Spleen (tissue), 11 donors: ENCODE data around the gene DCST2. TPM values are rescaled to one million over a fixed set of nuclear protein-coding genes. Genes with fewer than 3 reads are reported as not detected.

Experiments
- DNase-seq: peaks from one replicate; pipeline ENCODE4 v3.0.0-alpha.2; 2020
- H3K27ac ChIP-seq, 8 donors: fragments of 200-600 bp; sonication (generic) in 7 of 8; 1 replicate in 4 of 8; 2 replicates in 4 of 8; pipeline versions ENCODE4 v1.5.0 to v1.8.0; 2016 to 2021; ENCODE audit warnings: inconsistent platforms in 4 of 8, mild to moderate bottlenecking in 4 of 8, moderate library complexity in 1 of 8
- H3K27me3 ChIP-seq, 7 donors: fragments of 200-600 bp; sonication (generic) in 6 of 7; replicated peaks in 1 of 7; 1 replicate in 4 of 7; 2 replicates in 3 of 7; pipeline versions ENCODE4 v1.5.0 to v1.8.0; 2016 to 2021; ENCODE audit warnings: inconsistent platforms in 3 of 7, mild to moderate bottlenecking in 1 of 7
- H3K36me3 ChIP-seq, 6 donors: fragments of 200-600 bp; sonication (generic) in 5 of 6; 1 replicate in 4 of 6; 2 replicates in 2 of 6; pipeline versions ENCODE4 v1.5.0 to v1.8.0; 2016 to 2021; ENCODE audit warnings: inconsistent platforms in 2 of 6
- H3K4me1 ChIP-seq, 6 donors: fragments of 200-600 bp; sonication (generic) in 5 of 6; 1 replicate in 3 of 6; 2 replicates in 3 of 6; pipeline versions ENCODE4 v1.5.0 to v1.8.0; 2016 to 2021; ENCODE audit warnings: inconsistent platforms in 3 of 6
- H3K4me3 ChIP-seq, 8 donors: fragments of 200-600 bp; sonication (generic) in 7 of 8; 1 replicate in 4 of 8; 2 replicates in 4 of 8; pipeline versions ENCODE4 v1.5.0 to v1.8.0; 2016 to 2021; ENCODE audit warnings: inconsistent platforms in 4 of 8, mild to moderate bottlenecking in 4 of 8, moderate library complexity in 2 of 8
- H3K9me3 ChIP-seq, 8 donors: fragments of 200-600 bp; sonication (generic) in 7 of 8; 1 replicate in 4 of 8; 2 replicates in 4 of 8; pipeline versions ENCODE4 v1.5.0 to v1.8.0; 2016 to 2021; ENCODE audit warnings: inconsistent platforms in 4 of 8
- CTCF ChIP-seq, 11 experiments: fragments of 200-600 bp in 7 of 11; fragments of 450-650 bp in 4 of 11; sonication (generic) in 4 of 11; IDR thresholded peaks in 8 of 11; conservative IDR thresholded peaks in 3 of 11; 1 replicate in 7 of 11; 2 replicates in 4 of 11; pipeline versions ENCODE4 v1.4.0 to v1.8.0; 2016 to 2021; ENCODE audit warnings: antibody characterized with exemption in 11 of 11, inconsistent platforms in 4 of 11, mild to moderate bottlenecking in 1 of 11
- POLR2A ChIP-seq, 3 donors: fragments of 450-650 bp; IDR thresholded peaks; one replicate each; pipeline ENCODE4 v1.5.1; 2017; ENCODE audit warnings: antibody characterized with exemption in 3 of 3, mild to moderate bottlenecking in 1 of 3
- POLR2AphosphoS5 ChIP-seq, 3 donors: sonication (generic); formaldehyde crosslinking; IDR thresholded peaks; one replicate each; pipeline ENCODE4 v1.5.1; 2017; ENCODE audit warnings: antibody characterized with exemption in 3 of 3
- WGBS, 5 donors: extraction: QIAGEN DNeasy Blood & Tissue Kit in 3 of 5; methylation state at CpG; one replicate each; pipeline versions ENCODE4 v1.1.5 to v1.1.7; 2013 to 2018; 5-methylcytosine and 5-hydroxymethylcytosine counted together
- intact Hi-C: fragments of 100-400 bp; cut with DNase I; formaldehyde crosslinking; loops from one replicate; pipeline ENCODE4 v1.15.0; 2023; ENCODE audit warnings: low total_unique reads
- polyA plus RNA-seq, 3 donors: library from polyadenylated mRNA; stranded (reverse); fragments of 200-250 nt; gene quantifications; one replicate each; pipeline ENCODE4 v1.2.1, GENCODE V29; 2013
- total RNA-seq, 7 donors: library from RNA; depleted of rRNA in 3 of 7; stranded (reverse); fragments of >200 nt in 3 of 7; fragmentation: NEBNext Ultra II Directional in 4 of 7; extraction: Animal tissue kit (Norgen Biotek cat#: 25700) in 4 of 7; gene quantifications; one replicate each; pipeline versions ENCODE4 v1.1.0 to v1.2.1, GENCODE V29; 2016 to 2021
- donor health status: healthy with polysubstance abuse.
- donor health status: DM: no; HTN: no; CAD: no; lungs with moderate emphysema.
- donor health status: DM: no; HTN: no; CAD: no.
- donor health status: Bipolar disorder and iron deficiency.
- donor health status: healthy.
- donor health status: DM: no; HTN: no; CAD: no.
- donor health status: DM: yes; HTN: yes; CAD: no.

The DCST2 gene
- total and polyA plus RNA-seq, 10 donors: 0.54 to 4.1 (median 1.0) TPM; not detected in 1

- 0 to 1% (median 0%) methylated on average over 22 to 31 of the region's 31 CpGs for WGBS, 5 donors
- Histone ChIP-seq H3K27me3 (no peaks in the 10 kb centered on the region), H3K36me3 (peaks cover 0 to 31% (median 20%) of the 10 kb centered on the region in 6 donors), H3K9me3 (no peaks in the 10 kb centered on the region), H3K27ac (peak overlapping the region; percentile 14 to 95 (median 90)), H3K4me1 (peaks cover 11 to 51% (median 43%) of the 10 kb centered on the region in 6 donors), H3K4me3 (peak overlapping the region; percentile 56 to 94 (median 72))
- intact Hi-C loops: no loop called here
- no peak for DNase-seq
- TF ChIP-seq POLR2A (IDR thresholded peaks at IDR 0.05) (no peak), POLR2AphosphoS5 (IDR thresholded peaks at IDR 0.05) (peak; percentile 18 to 76 (median 64)), CTCF (IDR thresholded peaks at IDR 0.05 in 8 of 11, conservative IDR thresholded peaks at IDR 0.05 in 3 of 11) (no peak)
These were observed 17.8 kb upstream of the DCST2 start for GRCh38 chr1:155051342-155051776.

- Histone ChIP-seq H3K4me3 (peak within 1 kb of the TSS; percentile 56 to 94 (median 72)), H3K36me3 (peaks cover 0 to 25% (median 15%) of the 10 kb centered on the region in 6 donors), H3K27ac (peak within 1 kb of the TSS; percentile 71 to 95 (median 90)), H3K9me3 (no peaks in the 10 kb centered on the region), H3K27me3 (no peaks in the 10 kb centered on the region), H3K4me1 (peaks cover 11 to 53% (median 44%) of the 10 kb centered on the region in 6 donors)
- WGBS, 5 donors: 0 to 1% (median 1%) methylated on average over 54 to 99 of the region's 99 CpGs
- intact Hi-C loops: no loop called here
- TF ChIP-seq CTCF (IDR thresholded peaks at IDR 0.05 in 8 of 11, conservative IDR thresholded peaks at IDR 0.05 in 3 of 11) (peak; percentile 87 to 99 (median 95)), POLR2AphosphoS5 (IDR thresholded peaks at IDR 0.05) (peak; percentile 71 to 84 (median 72)), POLR2A (IDR thresholded peaks at IDR 0.05) (peak in 1 of 3 donors; percentile 33)
- peak; percentile 96 for DNase-seq
These were observed 17.2 kb upstream of the DCST2 start, which contains the start of gene ADAM15 for GRCh38 chr1:155050560-155051341. TSS of gene ADAM15 (plus strand) at chr1:155051316. CDS start at chr1:155051387, 71 bp downstream.

- DNase-seq: no peak
- Histone ChIP-seq H3K9me3 (no peaks in the 10 kb centered on the region), H3K27me3 (no peaks in the 10 kb centered on the region), H3K36me3 (peaks cover 0 to 17% (median 8%) of the 10 kb centered on the region in 6 donors), H3K4me1 (peaks cover 15 to 62% (median 50%) of the 10 kb centered on the region in 6 donors), H3K4me3 (peak overlapping the region; percentile 56 to 94 (median 72)), H3K27ac (peak overlapping the region; percentile 71 to 95 (median 90))
- TF ChIP-seq POLR2A (IDR thresholded peaks at IDR 0.05): no peak
- no peak for TF ChIP-seq POLR2AphosphoS5 (IDR thresholded peaks at IDR 0.05)
- TF ChIP-seq CTCF (IDR thresholded peaks at IDR 0.05 in 8 of 11, conservative IDR thresholded peaks at IDR 0.05 in 3 of 11): no peak
- WGBS, 5 donors: 18 to 32% (median 23%) methylated on average over 10 of the region's 10 CpGs
- intact Hi-C loops: no loop called here
These were observed 16.3 kb upstream of the DCST2 start for GRCh38 chr1:155049651-155050559.
